OCI-LY7 (cell line): ENCODE results near the gene KL. TPM values are rescaled to one million over a fixed set of nuclear protein-coding genes. Genes with fewer than 3 reads are reported as not detected.

Experiments used
- BruUV-seq: library from RNA; stranded (reverse); fragments of 400-500 nt; replicated peaks from 2 replicates; lab custom pipeline; 2021; lab: Mats Ljungman, UMichigan
- CTCF ChIA-PET: fragments of 300-600 bp; sonication (Branson Sonifier 250); formaldehyde crosslinking; loops from one replicate; lab custom pipeline; 2022; ENCODE audit warnings: antibody characterized with exemption; ENCODE audit not compliant: unreplicated experiment; lab: Charles Lee
- POLR2A ChIA-PET: fragments of 300-600 bp; sonication (Branson Sonifier 250); formaldehyde crosslinking; loops from one replicate; lab custom pipeline; 2022; ENCODE audit warnings: antibody characterized with exemption; lab: Charles Lee
- DNase-seq: peaks from one replicate; pipeline ENCODE4 v3.0.0-alpha.2; 2015; ENCODE audit warnings: low spot score
- H2AFZ ChIP-seq: fragments of 200-600 bp; sonication (generic), shearing (Covaris generic); 2 replicates; pipeline ENCODE4 v1.6.1; 2014; ENCODE audit warnings: mild to moderate bottlenecking, antibody characterized with exemption, low read length, moderate library complexity
- H3K27ac ChIP-seq: fragments of 200-600 bp; sonication (generic); 2 replicates; pipeline ENCODE4 v1.5.1; 2014; ENCODE audit warnings: mixed run types, low read depth, mild to moderate bottlenecking, moderate library complexity, low read length, inconsistent platforms; ENCODE audit not compliant: poor library complexity, severe bottlenecking
- H3K36me3 ChIP-seq: fragments of 200-600 bp; sonication (generic); 2 replicates; pipeline ENCODE4 v1.6.1; 2014; ENCODE audit warnings: mild to moderate bottlenecking, antibody characterized with exemption, low read length, moderate library complexity, mixed read lengths; ENCODE audit not compliant: insufficient read depth
- H3K4me1 ChIP-seq: fragments of 200-600 bp; sonication (generic); 2 replicates; pipeline ENCODE4 v1.5.1; 2014; ENCODE audit warnings: mild to moderate bottlenecking, low read length; ENCODE audit not compliant: insufficient read depth, poor library complexity, severe bottlenecking
- H3K4me2 ChIP-seq: fragments of 200-600 bp; sonication (generic); 2 replicates; pipeline ENCODE4 v1.6.1; 2014; ENCODE audit warnings: mild to moderate bottlenecking, low read length
- H3K4me3 ChIP-seq: fragments of 200-600 bp; sonication (generic); 2 replicates; pipeline ENCODE4 v1.5.1; 2014; ENCODE audit warnings: mild to moderate bottlenecking, low read depth, low read length; ENCODE audit not compliant: poor library complexity, severe bottlenecking
- H3K79me2 ChIP-seq: fragments of 200-600 bp; sonication (generic); 2 replicates; pipeline ENCODE4 v1.6.1; 2016; ENCODE audit warnings: low read depth, mild to moderate bottlenecking, low read length, moderate library complexity, mixed read lengths; ENCODE audit not compliant: insufficient read depth
- H3K9me2 ChIP-seq: fragments of 200-600 bp; sonication (generic); 2 replicates; pipeline ENCODE4 v1.6.1; 2016; ENCODE audit warnings: mild to moderate bottlenecking, low read length, mixed read lengths; ENCODE audit not compliant: insufficient read depth
- H3K9me3 ChIP-seq: fragments of 200-600 bp; sonication (generic); 2 replicates; pipeline ENCODE4 v1.6.1; 2014; ENCODE audit warnings: mild to moderate bottlenecking, mixed run types, low read length, mixed read lengths
- H4K20me1 ChIP-seq: fragments of 200-600 bp; sonication (generic); 2 replicates; pipeline ENCODE4 v1.6.1; 2014; ENCODE audit warnings: mild to moderate bottlenecking, antibody characterized with exemption, low read length, moderate library complexity, mixed read lengths; ENCODE audit not compliant: insufficient read depth
- CTCF ChIP-seq: fragments of 200-600 bp; sonication (generic); conservative IDR thresholded peaks from 2 replicates; pipeline ENCODE4 v1.5.1; 2014; ENCODE audit warnings: mild to moderate bottlenecking, antibody characterized with exemption, low read length, moderate library complexity, mixed read lengths
- EZH2phosphoT487 ChIP-seq: fragments of 200-600 bp; sonication (generic); IDR thresholded peaks from 2 replicates; pipeline ENCODE4 v1.6.1; 2018; ENCODE audit warnings: low read depth, borderline replicate concordance, mild to moderate bottlenecking, mixed run types, antibody characterized with exemption, low read length, moderate library complexity, mixed read lengths
- intact Hi-C: fragments of 100-400 bp; cut with micrococcal nuclease; formaldehyde crosslinking; loops from one replicate; pipeline ENCODE4 v1.10.0; 2022; ENCODE audit not compliant: unreplicated experiment
- total RNA-seq, 2 experiments: library from RNA; depleted of rRNA in 1 of 2; stranded (reverse); fragments of >200 nt in 1 of 2; shearing (Covaris generic) in 1 of 2; gene quantifications; 2 replicates each; pipeline ENCODE4 v1.2.3, GENCODE V29; 2014 to 2022

The KL gene
- total RNA-seq, 2 experiments from 2014 or later: not detected

- Histone ChIP-seq H4K20me1 (no peaks in the 10 kb centered on the region), H3K79me2 (no peaks in the 10 kb centered on the region), H3K4me2 (peak overlapping the region; percentile 73), H3K9me2 (no peaks in the 10 kb centered on the region), H3K36me3 (no peaks in the 10 kb centered on the region), H3K4me3 (no peak overlapping the region), H3K9me3 (no peaks in the 10 kb centered on the region), H2AFZ (peak overlapping the region; percentile 78), H3K27ac (peak overlapping the region; percentile 30), H3K4me1 (peaks cover 15% of the 10 kb centered on the region)
- CTCF ChIA-PET: no interaction called here
- POLR2A ChIA-PET: no interaction called here
- BruUV-seq: no TSS peak
- no peak for DNase-seq
- TF ChIP-seq CTCF (no peak), EZH2phosphoT487 (no peak)
- intact Hi-C loops: no loop called here
Measured at GRCh38 chr13:32989290-32989667, 26.9 kb upstream of the KL start.

- intact Hi-C loops: no loop called here
- no peaks in the 10 kb centered on the region for H3K9me3 ChIP-seq
- H3K4me3 ChIP-seq: no peak overlapping the region
- no peak for TF ChIP-seq EZH2phosphoT487
- TF ChIP-seq CTCF: no peak
- H3K4me1 ChIP-seq: peaks cover 15% of the 10 kb centered on the region
- H3K79me2 ChIP-seq: no peaks in the 10 kb centered on the region
- BruUV-seq: no TSS peak
- no peaks in the 10 kb centered on the region for H3K36me3 ChIP-seq
- H4K20me1 ChIP-seq: no peaks in the 10 kb centered on the region
- H3K4me2 ChIP-seq: no peak overlapping the region
- H3K27ac ChIP-seq: no peak overlapping the region
- no peak for DNase-seq
- ChIA-PET CTCF (no interaction called here), POLR2A (no interaction called here)
- no peaks in the 10 kb centered on the region for H3K9me2 ChIP-seq
- H2AFZ ChIP-seq: no peak overlapping the region
Measured at GRCh38 chr13:32989942-32990341, 26.3 kb upstream of the KL start.

- no peak for DNase-seq
- H3K4me2 ChIP-seq: no peak overlapping the region
- no peak for TF ChIP-seq CTCF
- POLR2A ChIA-PET: interaction anchor here (0.6 to 0.7 kb wide), 2 partner anchors 161 to 725 kb away, joined by 3 read pairs; no protein-coding TSS in a partner anchor
- H3K9me3 ChIP-seq: no peaks in the 10 kb centered on the region
- H3K36me3 ChIP-seq: no peaks in the 10 kb centered on the region
- no peaks in the 10 kb centered on the region for H3K9me2 ChIP-seq
- H3K27ac ChIP-seq: no peak overlapping the region
- CTCF ChIA-PET: no interaction called here
- H3K4me1 ChIP-seq: peaks cover 13% of the 10 kb centered on the region
- H3K79me2 ChIP-seq: no peaks in the 10 kb centered on the region
- H4K20me1 ChIP-seq: no peaks in the 10 kb centered on the region
- intact Hi-C loops: no loop called here
- no TSS peak for BruUV-seq
- no peak overlapping the region for H3K4me3 ChIP-seq
- H2AFZ ChIP-seq: no peak overlapping the region
Measured at GRCh38 chr13:32993145-32993544, 23.1 kb upstream of the KL start.
